ENCODE measurements around the gene SPIC.

SPIC gene

GRCh38 chr12:101474248-101474647 lies 888 bp upstream of the SPIC start:
- no peaks in the 10 kb centered on the region for H3K36me3 ChIP-seq (ENCODE audit: control insufficient read depth, insufficient read depth, low read length)
- H3K27ac ChIP-seq (ENCODE audit: low read length), result no peak overlapping the region
- H3K9me3 ChIP-seq (ENCODE audit: control insufficient read depth, insufficient read depth, low read length), result no peaks in the 10 kb centered on the region
- DNase-seq (ENCODE audit: low read depth, low spot score), result no peak
- whole genome bisulfite sequencing (ENCODE audit: insufficient coverage, insufficient read length), result no CpG with 5 or more reads among the region's 4 CpGs
- 0 out of 2 replicates have a peak, but pooled peaks cover 1% of the 10 kb centered on the region for H3K4me1 ChIP-seq (ENCODE audit: control insufficient read depth, insufficient read depth, low read length)
- H3K4me3 ChIP-seq (ENCODE audit: low read length), result no peak overlapping the region
- no peaks in the 10 kb centered on the region for H3K27me3 ChIP-seq (ENCODE audit: control insufficient read depth, insufficient read depth, low read length)

- no peaks in the 10 kb centered on the region for H3K36me3 ChIP-seq (ENCODE audit: control insufficient read depth, insufficient read depth, low read length)
- H3K4me1 ChIP-seq (ENCODE audit: control insufficient read depth, insufficient read depth, low read length), result 0 out of 2 replicates have a peak, but pooled peaks cover 1% of the 10 kb centered on the region
- H3K27ac ChIP-seq (ENCODE audit: low read length), result no peak overlapping the region
- no CpG with 5 or more reads among the region's 5 CpGs for whole genome bisulfite sequencing (ENCODE audit: insufficient coverage, insufficient read length)
- no peak overlapping the region for H3K4me3 ChIP-seq (ENCODE audit: low read length)
- no peaks in the 10 kb centered on the region for H3K27me3 ChIP-seq (ENCODE audit: control insufficient read depth, insufficient read depth, low read length)
- DNase-seq (ENCODE audit: low read depth, low spot score), result no peak
- no peaks in the 10 kb centered on the region for H3K9me3 ChIP-seq (ENCODE audit: control insufficient read depth, insufficient read depth, low read length)
These were observed 692 bp downstream of the SPIC start for GRCh38 chr12:101475751-101476305.

GRCh38 chr12:101480849-101481248 lies 5.7 kb downstream of the SPIC start:
- H3K9me3 ChIP-seq (ENCODE audit: control insufficient read depth, insufficient read depth, low read length), result no peaks in the 10 kb centered on the region
- DNase-seq (ENCODE audit: low read depth, low spot score), result no peak
- H3K4me1 ChIP-seq (ENCODE audit: control insufficient read depth, insufficient read depth, low read length), result no peaks in the 10 kb centered on the region
- no peak overlapping the region for H3K27ac ChIP-seq (ENCODE audit: low read length)
- H3K36me3 ChIP-seq (ENCODE audit: control insufficient read depth, insufficient read depth, low read length), result no peaks in the 10 kb centered on the region
- H3K27me3 ChIP-seq (ENCODE audit: control insufficient read depth, insufficient read depth, low read length), result no peaks in the 10 kb centered on the region
- WGBS (ENCODE audit: insufficient coverage, insufficient read length), result no CpG with 5 or more reads among the region's 1 CpG
- H3K4me3 ChIP-seq (ENCODE audit: low read length), result no peak overlapping the region

GRCh38 chr12:101485021-101485420 lies 9.9 kb downstream of the SPIC start:
- Histone ChIP-seq H3K27ac (ENCODE audit: low read length) (no peak overlapping the region), H3K9me3 (ENCODE audit: control insufficient read depth, insufficient read depth, low read length) (no peaks in the 10 kb centered on the region), H3K4me3 (ENCODE audit: low read length) (no peak overlapping the region), H3K4me1 (ENCODE audit: control insufficient read depth, insufficient read depth, low read length) (no peaks in the 10 kb centered on the region), H3K27me3 (ENCODE audit: control insufficient read depth, insufficient read depth, low read length) (no peaks in the 10 kb centered on the region), H3K36me3 (ENCODE audit: control insufficient read depth, insufficient read depth, low read length) (no peaks in the 10 kb centered on the region)
- DNase-seq (ENCODE audit: low read depth, low spot score), result no peak

GRCh38 chr12:101488469-101488868 lies 13.3 kb downstream of the SPIC start:
- Histone ChIP-seq H3K9me3 (ENCODE audit: control insufficient read depth, insufficient read depth, low read length) (no peaks in the 10 kb centered on the region), H3K4me1 (ENCODE audit: control insufficient read depth, insufficient read depth, low read length) (no peaks in the 10 kb centered on the region), H3K36me3 (ENCODE audit: control insufficient read depth, insufficient read depth, low read length) (no peaks in the 10 kb centered on the region), H3K27ac (ENCODE audit: low read length) (no peak overlapping the region), H3K4me3 (ENCODE audit: low read length) (no peak overlapping the region), H3K27me3 (ENCODE audit: control insufficient read depth, insufficient read depth, low read length) (no peaks in the 10 kb centered on the region)
- no peak for DNase-seq (ENCODE audit: low read depth, low spot score)
- no CpG with 5 or more reads among the region's 2 CpGs for WGBS (ENCODE audit: insufficient coverage, insufficient read length)

GRCh38 chr12:101490286-101490920 lies 15.3 kb downstream of the SPIC start:
- no CpG with 5 or more reads among the region's 3 CpGs for WGBS (ENCODE audit: insufficient coverage, insufficient read length)
- Histone ChIP-seq H3K4me1 (ENCODE audit: control insufficient read depth, insufficient read depth, low read length) (no peaks in the 10 kb centered on the region), H3K27ac (ENCODE audit: low read length) (no peak overlapping the region), H3K36me3 (ENCODE audit: control insufficient read depth, insufficient read depth, low read length) (no peaks in the 10 kb centered on the region), H3K27me3 (ENCODE audit: control insufficient read depth, insufficient read depth, low read length) (no peaks in the 10 kb centered on the region), H3K4me3 (ENCODE audit: low read length) (no peak overlapping the region), H3K9me3 (ENCODE audit: control insufficient read depth, insufficient read depth, low read length) (no peaks in the 10 kb centered on the region)
- peak; percentile 50 for DNase-seq (ENCODE audit: low read depth, low spot score)

GRCh38 chr12:101491329-101491728 lies 16.2 kb downstream of the SPIC start:
- H3K36me3 ChIP-seq (ENCODE audit: control insufficient read depth, insufficient read depth, low read length), result no peaks in the 10 kb centered on the region
- no CpG with 5 or more reads among the region's 1 CpG for WGBS (ENCODE audit: insufficient coverage, insufficient read length)
- no peak overlapping the region for H3K4me3 ChIP-seq (ENCODE audit: low read length)
- no peak overlapping the region for H3K27ac ChIP-seq (ENCODE audit: low read length)
- no peaks in the 10 kb centered on the region for H3K27me3 ChIP-seq (ENCODE audit: control insufficient read depth, insufficient read depth, low read length)
- H3K9me3 ChIP-seq (ENCODE audit: control insufficient read depth, insufficient read depth, low read length), result no peaks in the 10 kb centered on the region
- DNase-seq (ENCODE audit: low read depth, low spot score), result no peak
- H3K4me1 ChIP-seq (ENCODE audit: control insufficient read depth, insufficient read depth, low read length), result no peaks in the 10 kb centered on the region

- no peak overlapping the region for H3K4me3 ChIP-seq (ENCODE audit: low read length)
- H3K36me3 ChIP-seq (ENCODE audit: control insufficient read depth, insufficient read depth, low read length), result no peaks in the 10 kb centered on the region
- no peaks in the 10 kb centered on the region for H3K9me3 ChIP-seq (ENCODE audit: control insufficient read depth, insufficient read depth, low read length)
- H3K27ac ChIP-seq (ENCODE audit: low read length), result no peak overlapping the region
- no CpG with 5 or more reads among the region's 1 CpG for WGBS (ENCODE audit: insufficient coverage, insufficient read length)
- H3K4me1 ChIP-seq (ENCODE audit: control insufficient read depth, insufficient read depth, low read length), result no peaks in the 10 kb centered on the region
- no peak for DNase-seq (ENCODE audit: low read depth, low spot score)
- H3K27me3 ChIP-seq (ENCODE audit: control insufficient read depth, insufficient read depth, low read length), result no peaks in the 10 kb centered on the region
These were observed 18.4 kb downstream of the SPIC start for GRCh38 chr12:101493556-101493955.

GRCh38 chr12:101498252-101498651 lies 23.1 kb downstream of the SPIC start:
- WGBS (ENCODE audit: insufficient coverage, insufficient read length), result no CpG with 5 or more reads among the region's 3 CpGs
- Histone ChIP-seq H3K4me1 (ENCODE audit: control insufficient read depth, insufficient read depth, low read length) (no peaks in the 10 kb centered on the region; the same call in 1 of the 2 replicates), H3K36me3 (ENCODE audit: control insufficient read depth, insufficient read depth, low read length) (no peaks in the 10 kb centered on the region), H3K27ac (ENCODE audit: low read length) (no peak overlapping the region), H3K27me3 (ENCODE audit: control insufficient read depth, insufficient read depth, low read length) (no peaks in the 10 kb centered on the region), H3K4me3 (ENCODE audit: low read length) (no peak overlapping the region), H3K9me3 (ENCODE audit: control insufficient read depth, insufficient read depth, low read length) (no peaks in the 10 kb centered on the region)
- DNase-seq (ENCODE audit: low read depth, low spot score), result no peak

GRCh38 chr12:101501410-101501995 lies 26.4 kb downstream of the SPIC start:
- no peak overlapping the region for H3K27ac ChIP-seq (ENCODE audit: low read length)
- no CpG with 5 or more reads among the region's 4 CpGs for WGBS (ENCODE audit: insufficient coverage, insufficient read length)
- no peaks in the 10 kb centered on the region; the same call in 1 of the 2 replicates for H3K4me1 ChIP-seq (ENCODE audit: control insufficient read depth, insufficient read depth, low read length)
- H3K36me3 ChIP-seq (ENCODE audit: control insufficient read depth, insufficient read depth, low read length), result no peaks in the 10 kb centered on the region
- H3K9me3 ChIP-seq (ENCODE audit: control insufficient read depth, insufficient read depth, low read length), result no peaks in the 10 kb centered on the region
- H3K27me3 ChIP-seq (ENCODE audit: control insufficient read depth, insufficient read depth, low read length), result no peaks in the 10 kb centered on the region
- no peak for DNase-seq (ENCODE audit: low read depth, low spot score)
- H3K4me3 ChIP-seq (ENCODE audit: low read length), result no peak overlapping the region

GRCh38 chr12:101521136-101521535 lies 46.0 kb downstream of the SPIC start:
- Histone ChIP-seq H3K9me3 (ENCODE audit: control insufficient read depth, insufficient read depth, low read length) (no peaks in the 10 kb centered on the region), H3K4me1 (ENCODE audit: control insufficient read depth, insufficient read depth, low read length) (peaks cover 2% of the 10 kb centered on the region; the same call in 1 of the 2 replicates), H3K36me3 (ENCODE audit: control insufficient read depth, insufficient read depth, low read length) (no peaks in the 10 kb centered on the region), H3K4me3 (ENCODE audit: low read length) (no peak overlapping the region), H3K27ac (ENCODE audit: low read length) (no peak overlapping the region), H3K27me3 (ENCODE audit: control insufficient read depth, insufficient read depth, low read length) (no peaks in the 10 kb centered on the region)
- no peak for DNase-seq (ENCODE audit: low read depth, low spot score)
- no CpG with 5 or more reads among the region's 1 CpG for WGBS (ENCODE audit: insufficient coverage, insufficient read length)

All from iPS DF 6.9 (cell line).